DMS 273 (cell line): Measurements from ENCODE around the gene CROCC.
A peak's percentile ranks its signal among the peaks of the same experiment; 100 is the strongest.
"Not testable (repeated sequence)": the region's sequence is repeated elsewhere in the genome, so short reads cannot be mapped to it uniquely, and the experiment has no call there.

Experiments
- DNase-seq: peaks from one replicate; lab custom pipeline; 2025; ENCODE audit not compliant: unreplicated experiment; lab: John Stamatoyannopoulos, UW

The CROCC gene

GRCh38 chr1:16914928-16915626, 6.7 kb upstream of the CROCC start:
- DNase-seq: peak; percentile 83

DNA sequence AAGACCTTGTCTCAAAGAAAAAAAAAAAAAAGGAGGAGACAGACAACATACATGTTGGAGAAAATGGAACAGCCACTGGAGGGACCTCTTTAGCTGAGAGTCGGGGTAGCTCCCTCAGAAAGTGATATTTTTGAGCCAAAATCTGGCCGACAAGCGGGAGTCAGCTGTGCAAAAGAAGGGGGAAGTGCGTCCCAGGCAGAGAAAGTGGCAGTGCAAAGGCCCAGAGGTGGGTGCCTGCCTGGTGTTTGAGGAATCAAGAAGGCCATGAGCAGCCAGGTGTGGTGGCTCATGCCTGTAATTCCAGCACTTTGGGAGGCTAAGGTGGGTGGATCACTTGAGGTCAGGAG, 6.1 kb upstream of the CROCC start:
- peak; percentile 65 for DNase-seq

DNA sequence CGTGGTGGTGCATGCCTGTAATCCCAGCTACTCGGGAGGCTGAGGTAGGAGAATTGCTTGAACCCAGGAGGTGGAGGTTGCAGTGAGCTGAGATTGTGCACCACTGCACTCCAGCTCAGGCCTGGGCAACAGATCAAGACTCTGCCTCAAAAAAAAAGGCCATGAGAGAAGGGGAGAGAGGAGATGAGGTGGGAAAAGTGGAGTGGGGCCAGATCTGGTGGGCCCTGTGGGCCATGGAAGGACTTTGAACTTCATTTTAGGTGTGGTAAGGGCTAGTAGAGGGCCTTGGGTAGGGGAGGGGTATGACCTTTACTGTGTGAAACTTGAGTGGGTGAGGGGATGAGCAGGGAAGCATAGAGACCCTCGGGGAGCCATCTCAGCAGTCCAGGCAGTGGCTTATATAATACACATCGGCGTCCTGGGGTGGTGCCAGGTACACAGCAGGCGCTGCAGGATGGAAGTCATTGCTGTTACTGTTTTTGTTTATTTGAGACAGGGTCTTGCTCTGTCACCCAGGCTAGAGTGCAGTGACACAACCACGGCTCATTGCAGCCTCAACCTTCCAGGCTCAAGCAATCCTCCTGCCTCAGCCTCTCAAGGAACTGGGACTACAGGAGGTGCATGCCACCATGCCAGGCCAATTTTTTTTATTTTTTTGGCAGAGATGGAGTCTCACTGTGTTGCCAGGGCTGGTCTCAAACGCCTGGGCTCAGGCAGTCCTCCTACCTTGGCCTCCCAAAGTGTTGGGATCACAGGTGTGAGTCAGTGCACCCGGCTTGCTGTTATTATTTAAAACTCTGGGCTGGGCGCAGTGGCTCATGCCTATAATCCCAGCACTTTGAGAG, 5.5 kb upstream of the CROCC start:
- DNase-seq: not testable (repeated sequence)

GRCh38 chr1:16918371-16918770, 3.4 kb upstream of the CROCC start:
- DNase-seq: no peak

DNA sequence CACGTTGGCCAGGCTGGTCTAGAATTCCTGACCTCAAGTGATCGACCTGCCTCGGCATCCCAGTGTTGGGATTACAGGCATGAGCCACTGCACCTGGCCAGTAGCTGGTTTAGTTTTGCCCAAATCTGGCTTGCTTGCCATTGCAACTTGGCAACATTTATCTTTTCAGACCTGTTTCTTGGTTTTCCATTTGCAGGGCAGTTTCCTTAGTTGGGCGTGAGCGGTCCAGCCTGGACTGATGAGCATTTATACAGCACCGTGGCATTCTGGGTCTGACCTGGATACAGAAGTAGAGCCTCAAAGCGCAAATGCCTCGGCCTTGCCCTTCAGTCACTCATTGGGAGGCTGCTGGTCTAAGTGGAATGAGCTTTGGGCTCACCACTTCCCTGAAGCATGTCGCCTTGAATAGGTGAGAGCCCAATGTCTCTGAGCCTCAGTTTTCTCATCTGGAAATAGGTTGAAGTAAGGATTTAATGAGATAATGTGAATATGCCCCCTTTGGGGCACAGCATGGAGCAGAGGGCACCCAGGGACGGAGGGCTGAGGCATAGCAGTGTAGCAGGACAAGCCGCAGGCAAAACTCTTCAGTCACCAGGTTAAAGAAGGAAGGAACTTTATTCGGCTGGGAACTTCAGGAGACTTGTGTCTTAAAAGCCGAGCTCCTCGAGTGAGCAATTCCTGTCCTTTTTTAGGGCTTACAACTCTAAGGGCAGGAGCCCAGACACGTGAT, 2.6 kb upstream of the CROCC start:
- DNase-seq: not testable (repeated sequence)

DNA sequence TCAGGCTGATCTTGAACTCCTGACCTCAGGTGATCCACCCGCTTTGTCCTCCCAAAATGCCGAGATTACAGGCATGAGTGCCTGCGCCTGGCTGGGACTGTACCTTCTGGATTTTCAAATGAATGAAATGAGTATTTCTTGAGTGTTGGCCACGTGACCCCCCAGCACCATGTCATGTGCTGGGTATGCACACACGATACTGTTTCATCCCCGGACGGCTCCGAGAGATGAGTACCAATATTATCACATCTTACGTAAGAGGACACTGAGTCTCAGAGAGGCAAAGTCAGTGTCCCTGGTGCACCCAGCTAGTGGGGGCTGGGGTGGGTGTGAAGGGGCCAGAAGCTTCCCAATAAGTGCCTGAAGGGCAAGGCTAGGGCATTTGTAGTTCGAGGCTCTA, 780 bp upstream of the CROCC start:
- no peak for DNase-seq

- DNase-seq: no peak
These were observed 735 bp downstream of the CROCC start for GRCh38 chr1:16922466-16922865.

GRCh38 chr1:16922885-16923431, 1.2 kb downstream of the CROCC start:
- peak; percentile 39 for DNase-seq

DNA sequence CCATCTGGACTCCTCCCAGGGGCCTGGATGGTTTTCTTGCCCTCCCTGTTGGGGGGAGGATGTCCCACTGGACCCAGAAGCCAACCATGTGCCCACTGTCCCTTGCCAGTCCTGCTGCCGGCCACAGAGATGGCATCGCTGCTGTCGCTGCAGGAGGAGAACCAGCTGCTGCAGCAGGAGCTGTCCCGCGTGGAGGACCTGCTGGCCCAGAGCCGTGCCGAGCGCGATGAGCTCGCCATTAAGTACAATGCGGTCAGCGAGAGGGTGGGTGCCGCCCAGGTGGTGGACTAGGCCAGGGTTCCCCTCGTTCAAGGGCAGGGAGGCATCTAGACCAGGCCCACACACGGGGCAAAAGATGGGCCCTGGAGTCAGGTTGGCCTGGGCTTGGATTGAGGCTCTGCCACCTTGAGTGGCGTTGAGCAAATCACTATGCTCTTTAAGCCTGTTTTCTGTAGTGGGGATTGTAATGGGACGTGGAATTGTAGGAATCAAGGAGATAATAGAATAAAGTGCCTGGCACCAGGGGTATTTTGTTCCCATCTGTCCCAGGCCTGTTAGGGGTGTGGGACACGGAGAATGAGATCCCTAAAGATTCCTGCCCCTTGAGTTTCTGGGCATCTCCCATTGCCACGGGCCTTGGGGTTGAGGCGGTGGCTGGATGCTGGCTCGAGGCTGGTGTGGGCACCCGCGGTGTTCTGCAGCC, 2.6 kb downstream of the CROCC start:
- no peak for DNase-seq

- peak; percentile 34 for DNase-seq
These were observed 3.3 kb downstream of the CROCC start for GRCh38 chr1:16924919-16925477.

- no peak for DNase-seq
These were observed 4.1 kb downstream of the CROCC start for GRCh38 chr1:16925635-16926490.

GRCh38 chr1:16926491-16927073, 4.9 kb downstream of the CROCC start:
- DNase-seq: peak; percentile 86

DNA sequence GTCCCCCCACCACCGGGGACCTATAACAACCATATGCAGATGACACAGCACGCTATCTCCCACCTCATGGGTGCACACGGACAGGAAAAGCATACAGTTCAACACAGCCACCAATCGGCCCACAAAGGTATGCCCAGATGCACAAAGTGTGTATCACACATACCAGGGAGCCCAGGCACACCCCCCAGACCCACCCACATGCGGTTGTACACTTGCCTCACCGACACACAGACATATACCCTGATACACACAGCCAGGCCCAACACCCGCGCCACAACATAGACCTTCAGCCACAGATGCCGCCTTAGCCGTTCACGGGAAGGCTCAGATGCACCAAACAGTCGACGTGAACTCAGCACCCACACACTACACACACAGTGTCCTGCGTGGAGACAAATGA, 5.5 kb downstream of the CROCC start:
- DNase-seq: no peak

DNA sequence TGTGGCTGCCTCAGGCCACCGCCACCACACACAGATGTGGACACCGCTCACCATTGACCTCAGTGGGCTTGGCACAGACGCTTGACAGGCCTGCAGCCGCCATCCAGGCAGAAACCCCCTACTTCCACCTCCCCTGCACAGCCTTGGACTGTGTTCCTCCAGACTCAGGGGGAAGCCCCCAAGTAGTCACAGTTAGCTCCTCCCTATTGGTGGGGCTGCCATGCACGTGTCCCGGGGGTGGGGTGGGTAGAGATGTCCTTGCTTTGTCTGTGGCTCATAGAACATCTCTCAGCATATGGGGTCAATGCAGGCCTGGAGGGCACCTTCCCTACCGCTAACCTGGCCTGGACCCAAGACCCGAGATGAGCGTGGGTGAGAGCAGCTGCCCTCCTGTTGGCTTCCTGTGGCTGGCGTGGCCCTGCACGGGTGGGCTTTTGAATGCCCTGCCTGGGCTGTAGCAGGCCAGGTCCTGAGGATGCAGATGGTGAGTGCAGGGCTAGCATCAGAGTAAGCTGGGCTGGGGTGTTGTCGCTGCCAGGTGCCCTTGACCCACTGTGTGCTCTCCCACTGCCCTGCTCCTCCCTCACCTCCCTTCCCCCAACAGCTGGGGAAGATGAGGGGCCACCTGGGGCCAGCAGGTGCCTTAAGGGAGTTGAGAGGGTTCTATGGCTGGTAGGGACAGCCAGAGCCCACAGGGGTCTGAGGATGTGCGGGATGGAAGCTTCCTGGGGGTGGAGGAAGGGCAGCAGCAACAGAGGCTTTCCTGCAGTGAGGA, 6.2 kb downstream of the CROCC start:
- DNase-seq: peak; percentile 53

- not testable (repeated sequence) for DNase-seq
These were observed 7.7 kb downstream of the CROCC start for GRCh38 chr1:16929146-16930041.

GRCh38 chr1:16931206-16931934, 9.6 kb downstream of the CROCC start:
- DNase-seq: not testable (repeated sequence)

- DNase-seq: peak; percentile 30
These were observed 12.2 kb downstream of the CROCC start for GRCh38 chr1:16933945-16934344.
